K562 (cell line): ENCODE data around the gene DYRK1B. TPM values are rescaled to one million over a fixed set of nuclear protein-coding genes. Genes with fewer than 3 reads are reported as not detected.

ENCODE experiments used
- ARHGAP35 ChIP-seq: fragments of 450-650 bp; IDR thresholded peaks from 2 replicates; pipeline ENCODE4 v1.6.1; 2018; ENCODE audit not compliant: partially characterized antibody
- ATF7 ChIP-seq: fragments of 450-650 bp; IDR thresholded peaks from 2 replicates; pipeline ENCODE4 v1.7.1; 2014; ENCODE audit warnings: mild to moderate bottlenecking, moderate library complexity
- CTCF ChIP-seq, 3 experiments: IDR thresholded peaks in 2 of 3; conservative IDR thresholded peaks in 1 of 3; 2 replicates each; pipeline ENCODE4 v1.5.1; 2011 to 2012; ENCODE audit warnings: low read length in 3 of 3, mild to moderate bottlenecking in 3 of 3, control low read depth in 2 of 3, improper control_type of control experiment in 1 of 3, inconsistent platforms in 1 of 3, low read depth in 1 of 3, mixed read lengths in 1 of 3, moderate library complexity in 1 of 3; ENCODE audit not compliant: insufficient read depth in 2 of 3
- KDM1A ChIP-seq, 2 experiments: fragments of 450-650 bp; IDR thresholded peaks; 2 replicates each; pipeline ENCODE4 v1.6.1; 2016; ENCODE audit warnings: mild to moderate bottlenecking in 2 of 2
- MCM3 ChIP-seq: fragments of 450-650 bp; IDR thresholded peaks from 2 replicates; pipeline ENCODE4 v1.6.1; 2016
- PKNOX1 ChIP-seq: fragments of 450-650 bp; IDR thresholded peaks from 2 replicates; pipeline ENCODE4 v1.6.1; 2016
- PRDM10 ChIP-seq: fragments of 450-650 bp; IDR thresholded peaks from 2 replicates; pipeline ENCODE4 v1.6.1; 2018; ENCODE audit not compliant: partially characterized antibody
- REST ChIP-seq, 2 experiments: fragments of 450-650 bp; formaldehyde crosslinking in 1 of 2; IDR thresholded peaks; 2 replicates each; pipeline versions ENCODE4 v1.4.0 to v1.6.1; 2014 to 2020; ENCODE audit warnings: mild to moderate bottlenecking in 2 of 2, borderline replicate concordance in 1 of 2, low read depth in 1 of 2
- ZNF384 ChIP-seq: IDR thresholded peaks from 2 replicates; pipeline ENCODE4 v1.6.1; 2012; ENCODE audit warnings: low read depth, low read length, improper control_type of control experiment
- polyA plus RNA-seq, 8 experiments: library from polyadenylated mRNA; depleted of rRNA in 4 of 8; stranded (reverse) in 5 of 8; unstranded in 3 of 8; fragments of >200 nt; fragmentation: Nextera tagmentation in 2 of 8; fragmentation: Illumina TruSeq in 1 of 8; extraction: Ambion mirVana in 2 of 8; extraction: Trizol in 1 of 8; gene quantifications; 2 replicates each; pipeline versions ENCODE4 v1.2.1 to v1.2.3, GENCODE V29; 2011 to 2014; ENCODE audit warnings: inconsistent platforms in 1 of 8, missing spikeins in 1 of 8
- total RNA-seq, 7 experiments: library from RNA; depleted of rRNA in 6 of 7; stranded (reverse); fragments of >200 nt in 6 of 7; fragmentation: Illumina TruSeq in 2 of 7; extraction: Trizol in 2 of 7; gene quantifications; 2 replicates each; pipeline versions ENCODE4 v1.2.1 to v1.2.3, GENCODE V29; 2011 to 2021; ENCODE audit warnings: low replicate concordance in 1 of 7

The DYRK1B gene
- total and polyA plus RNA-seq, 9 of the 15 experiments (the other 6 are each of a cell fraction or from before 2014, with no cell fraction given) = 0.91 to 5.2 (median 1.5) TPM; not detected in 2

GRCh38 chr19:39792999-39793546 is 40.9 kb downstream of the DYRK1B start (continued):
- TF ChIP-seq REST (IDR thresholded peaks at IDR 0.05; ENCODE audit: borderline replicate concordance) (peak; percentile 82), REST (CRISPR knock-in tag; IDR thresholded peaks at IDR 0.05; ENCODE audit: low read depth) (no peak), ARHGAP35 (no peak), PRDM10 (peak; percentile 7), CTCF (IDR thresholded peaks at IDR 0.05 in 2 of 3, conservative IDR thresholded peaks at IDR 0.05 in 1 of 3; ENCODE audit: insufficient read depth in 2 of 3, low read depth in 1 of 3, low read length in 3 of 3) (peak; percentile 88 to 91 (median 89)), PKNOX1 (peak; percentile 96), ZNF384 (peak; percentile 65; the same call in 1 of the 2 replicates), ATF7 (peak; percentile 40; the same call in 1 of the 2 replicates), KDM1A (IDR thresholded peaks at IDR 0.05) (peak; percentile 24 to 45; a peak in 2 of 4 replicates), MCM3 (no peak)
